Mucosa of stomach (tissue), 1 donor: ENCODE data around the gene SOCS7.

Source experiments
- H3K27me3 ChIP-seq: one replicate; pipeline ENCODE4 v1.7.0; 2013; ENCODE audit warnings: mild to moderate bottlenecking, low read length; ENCODE audit not compliant: control insufficient read depth, insufficient read depth
- H3K36me3 ChIP-seq: one replicate; pipeline ENCODE4 v1.7.0; 2013; ENCODE audit warnings: low read length; ENCODE audit not compliant: control insufficient read depth, insufficient read depth
- H3K4me1 ChIP-seq: one replicate; pipeline ENCODE4 v1.7.0; 2013; ENCODE audit warnings: mild to moderate bottlenecking, low read length; ENCODE audit not compliant: control insufficient read depth, insufficient read depth
- H3K4me3 ChIP-seq: one replicate; pipeline ENCODE4 v1.7.0; 2013; ENCODE audit warnings: low read length
- H3K9ac ChIP-seq: one replicate; pipeline ENCODE4 v1.7.0; 2013; ENCODE audit warnings: mild to moderate bottlenecking, low read length, moderate library complexity
- H3K9me3 ChIP-seq: one replicate; pipeline ENCODE4 v1.7.0; 2013; ENCODE audit warnings: mild to moderate bottlenecking, low read length, moderate library complexity; ENCODE audit not compliant: control insufficient read depth
- donor health status: Pancreatic carcinoma.

The SOCS7 gene

GRCh38 chr17:38341035-38341721 lies 10.5 kb upstream of the SOCS7 start:
- Histone ChIP-seq H3K4me3 (no peak overlapping the region), H3K9ac (no peak overlapping the region), H3K9me3 (no peaks in the 10 kb centered on the region), H3K27me3 (peaks cover 4% of the 10 kb centered on the region), H3K4me1 (peaks cover 7% of the 10 kb centered on the region), H3K36me3 (no peaks in the 10 kb centered on the region)

GRCh38 chr17:38342886-38343607 lies 8.6 kb upstream of the SOCS7 start:
- Histone ChIP-seq H3K36me3 (no peaks in the 10 kb centered on the region), H3K9ac (no peak overlapping the region), H3K4me3 (no peak overlapping the region), H3K4me1 (peaks cover 7% of the 10 kb centered on the region), H3K27me3 (peaks cover 4% of the 10 kb centered on the region), H3K9me3 (no peaks in the 10 kb centered on the region)

- no peak within 1 kb of the TSS for H3K9ac ChIP-seq
- H3K36me3 ChIP-seq, result no peaks in the 10 kb centered on the region
- peaks cover 7% of the 10 kb centered on the region for H3K4me1 ChIP-seq
- no peak within 1 kb of the TSS for H3K4me3 ChIP-seq
- no peaks in the 10 kb centered on the region for H3K9me3 ChIP-seq
- peaks cover 4% of the 10 kb centered on the region for H3K27me3 ChIP-seq
These were observed 7.8 kb upstream of the SOCS7 start, which contains the start of gene GPR179 for GRCh38 chr17:38343608-38344419. GPR179 (minus strand) TSS chr17:38343956; CDS start chr17:38343789, 167 bp downstream.

GRCh38 chr17:38344420-38344745 lies 7.3 kb upstream of the SOCS7 start:
- Histone ChIP-seq H3K27me3 (peaks cover 4% of the 10 kb centered on the region), H3K36me3 (no peaks in the 10 kb centered on the region), H3K9me3 (no peaks in the 10 kb centered on the region), H3K4me1 (peaks cover 7% of the 10 kb centered on the region), H3K4me3 (no peak overlapping the region), H3K9ac (no peak overlapping the region)

GRCh38 chr17:38345743-38346142 lies 5.9 kb upstream of the SOCS7 start:
- H3K4me1 ChIP-seq, result peaks cover 7% of the 10 kb centered on the region
- H3K36me3 ChIP-seq, result no peaks in the 10 kb centered on the region
- no peak overlapping the region for H3K4me3 ChIP-seq
- no peaks in the 10 kb centered on the region for H3K9me3 ChIP-seq
- no peak overlapping the region for H3K9ac ChIP-seq
- peaks cover 4% of the 10 kb centered on the region for H3K27me3 ChIP-seq

- no peak overlapping the region for H3K9ac ChIP-seq
- no peaks in the 10 kb centered on the region for H3K36me3 ChIP-seq
- peaks cover 6% of the 10 kb centered on the region for H3K4me1 ChIP-seq
- H3K4me3 ChIP-seq, result no peak overlapping the region
- no peaks in the 10 kb centered on the region for H3K9me3 ChIP-seq
- H3K27me3 ChIP-seq, result peaks cover 4% of the 10 kb centered on the region
These were observed 2.4 kb upstream of the SOCS7 start for GRCh38 chr17:38349097-38349730.

- Histone ChIP-seq H3K4me3 (no peak overlapping the region), H3K27me3 (no peaks in the 10 kb centered on the region), H3K9me3 (no peaks in the 10 kb centered on the region), H3K9ac (no peak overlapping the region), H3K4me1 (peaks cover 6% of the 10 kb centered on the region), H3K36me3 (no peaks in the 10 kb centered on the region)
These were observed 1.6 kb upstream of the SOCS7 start for GRCh38 chr17:38350035-38350434.

- H3K4me1 ChIP-seq, result peaks cover 6% of the 10 kb centered on the region
- H3K9ac ChIP-seq, result peak overlapping the region; percentile 40
- H3K36me3 ChIP-seq, result no peaks in the 10 kb centered on the region
- H3K4me3 ChIP-seq, result peak overlapping the region; percentile 26
- no peaks in the 10 kb centered on the region for H3K9me3 ChIP-seq
- no peaks in the 10 kb centered on the region for H3K27me3 ChIP-seq
These were observed 821 bp downstream of the SOCS7 start for GRCh38 chr17:38352245-38353085.

GRCh38 chr17:38353086-38353604 lies 1.5 kb downstream of the SOCS7 start:
- H3K36me3 ChIP-seq, result no peaks in the 10 kb centered on the region
- no peaks in the 10 kb centered on the region for H3K9me3 ChIP-seq
- H3K4me1 ChIP-seq, result peaks cover 6% of the 10 kb centered on the region
- H3K27me3 ChIP-seq, result no peaks in the 10 kb centered on the region
- peak overlapping the region; percentile 40 for H3K9ac ChIP-seq
- H3K4me3 ChIP-seq, result peak overlapping the region; percentile 26

- no peaks in the 10 kb centered on the region for H3K36me3 ChIP-seq
- no peaks in the 10 kb centered on the region for H3K27me3 ChIP-seq
- no peak overlapping the region for H3K4me3 ChIP-seq
- H3K4me1 ChIP-seq, result peaks cover 6% of the 10 kb centered on the region
- no peak overlapping the region for H3K9ac ChIP-seq
- no peaks in the 10 kb centered on the region for H3K9me3 ChIP-seq
These were observed 2.0 kb downstream of the SOCS7 start for GRCh38 chr17:38353668-38354067.

GRCh38 chr17:38354466-38354865 lies 2.8 kb downstream of the SOCS7 start:
- no peaks in the 10 kb centered on the region for H3K9me3 ChIP-seq
- H3K36me3 ChIP-seq, result no peaks in the 10 kb centered on the region
- H3K27me3 ChIP-seq, result no peaks in the 10 kb centered on the region
- H3K4me3 ChIP-seq, result no peak overlapping the region
- H3K9ac ChIP-seq, result no peak overlapping the region
- H3K4me1 ChIP-seq, result peaks cover 6% of the 10 kb centered on the region
